Adipocyte (in vitro differentiated cells): ENCODE measurements around the gene EPSTI1.

Source experiments
- DNase-seq: peaks from one replicate; pipeline ENCODE4 v3.0.0-alpha.2; 2015; ENCODE audit warnings: low read depth
- H3K27me3 ChIP-seq: replicated peaks from 2 replicates; pipeline ENCODE4 v1.7.0; 2013; ENCODE audit warnings: mild to moderate bottlenecking, low read length, moderate library complexity; ENCODE audit not compliant: control insufficient read depth, insufficient read depth
- H3K36me3 ChIP-seq: 2 replicates; pipeline ENCODE4 v1.7.0; 2013; ENCODE audit warnings: low read length, mild to moderate bottlenecking, moderate library complexity; ENCODE audit not compliant: control insufficient read depth, insufficient read depth, severe bottlenecking
- H3K4me1 ChIP-seq: 2 replicates; pipeline ENCODE4 v1.7.0; 2013; ENCODE audit warnings: mild to moderate bottlenecking, low read length, moderate library complexity; ENCODE audit not compliant: control insufficient read depth, insufficient read depth
- H3K4me3 ChIP-seq: 2 replicates; pipeline ENCODE4 v1.7.0; 2013; ENCODE audit warnings: mild to moderate bottlenecking, low read length, moderate library complexity
- H3K9ac ChIP-seq: 2 replicates; pipeline ENCODE4 v1.7.0; 2013; ENCODE audit warnings: mild to moderate bottlenecking, low read length, moderate library complexity
- H3K9me3 ChIP-seq: 2 replicates; pipeline ENCODE4 v1.7.0; 2013; ENCODE audit warnings: mild to moderate bottlenecking, low read length, moderate library complexity; ENCODE audit not compliant: control insufficient read depth

Gene EPSTI1

DNA sequence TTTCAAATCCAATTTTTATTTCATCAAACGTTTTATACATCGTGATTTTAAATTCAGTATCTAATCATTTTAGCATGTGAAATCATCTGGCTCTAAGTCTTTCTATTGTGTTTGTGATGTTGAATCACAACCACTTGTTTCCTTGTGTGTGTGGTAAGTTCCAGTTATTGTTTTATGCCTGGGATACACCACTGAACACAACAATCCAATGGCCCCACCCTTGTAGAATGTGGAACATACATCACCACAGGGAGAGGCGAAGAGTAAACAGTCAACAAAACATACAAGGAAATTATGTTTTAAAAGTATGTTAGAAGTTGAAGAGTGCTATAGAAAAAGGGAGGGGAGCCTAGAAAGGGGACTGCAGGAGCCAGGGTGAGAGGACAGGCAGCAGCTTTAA lies 100.5 kb downstream of the EPSTI1 start:
- Histone ChIP-seq H3K4me1 (peaks cover 33% of the 10 kb centered on the region), H3K4me3 (no peak overlapping the region), H3K9ac (no peak overlapping the region), H3K27me3 (no peaks in the 10 kb centered on the region), H3K36me3 (peaks cover 7% of the 10 kb centered on the region), H3K9me3 (no peaks in the 10 kb centered on the region)
- DNase-seq = no peak

DNA sequence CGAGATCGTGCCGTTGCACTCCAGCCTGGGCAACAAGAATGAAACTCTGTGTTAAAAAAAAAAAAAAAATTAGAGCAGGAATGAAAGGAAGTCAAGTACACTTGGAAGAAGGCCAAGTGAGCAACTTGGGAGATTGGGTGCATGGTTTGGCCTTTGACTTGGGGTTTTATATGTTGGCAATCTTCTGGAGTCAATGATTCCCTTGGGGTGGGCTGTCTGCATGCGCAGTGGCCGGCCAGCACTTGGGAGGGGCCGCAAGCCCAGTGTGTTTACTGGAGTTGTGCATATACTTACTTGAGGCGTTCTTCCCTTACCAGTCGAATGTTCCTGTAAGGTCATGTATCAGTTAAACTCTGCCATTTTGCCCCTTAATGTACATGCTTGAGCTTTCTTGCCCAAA lies 106.7 kb downstream of the EPSTI1 start:
- no peak overlapping the region for H3K9ac ChIP-seq
- no peaks in the 10 kb centered on the region for H3K27me3 ChIP-seq
- H3K4me1 ChIP-seq = peaks cover 17% of the 10 kb centered on the region
- peaks cover 7% of the 10 kb centered on the region for H3K36me3 ChIP-seq
- H3K4me3 ChIP-seq = no peak overlapping the region
- DNase-seq = no peak
- H3K9me3 ChIP-seq = no peaks in the 10 kb centered on the region

- Histone ChIP-seq H3K4me3 (peak overlapping the region; percentile 16), H3K27me3 (no peaks in the 10 kb centered on the region), H3K36me3 (peaks cover 7% of the 10 kb centered on the region), H3K9me3 (peaks cover under 1% of the 10 kb centered on the region), H3K9ac (peak overlapping the region; percentile 40), H3K4me1 (peaks cover 23% of the 10 kb centered on the region)
- DNase-seq = peak; percentile 75
Observed at GRCh38 chr13:42883771-42884467, 108.1 kb downstream of the EPSTI1 start.

DNA sequence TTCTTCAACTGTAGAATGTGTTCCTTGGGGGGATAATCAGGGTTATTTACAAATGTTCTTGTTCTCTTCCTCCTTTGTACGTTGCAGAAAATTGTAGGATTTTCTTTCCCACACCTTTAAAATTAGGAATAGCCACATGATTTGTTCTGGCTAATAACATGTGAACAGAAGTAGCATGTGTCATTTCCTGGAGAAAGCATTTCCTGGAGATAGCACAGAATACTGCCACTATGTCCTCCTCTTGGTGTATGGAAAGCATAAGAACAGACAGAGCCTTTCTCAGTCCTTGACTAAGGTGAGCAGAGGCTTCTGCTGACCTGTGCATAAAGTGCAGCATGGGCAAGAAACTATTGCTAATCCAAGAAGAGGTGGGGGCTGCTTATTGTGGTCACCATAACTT lies 108.9 kb downstream of the EPSTI1 start:
- peaks cover 2% of the 10 kb centered on the region for H3K36me3 ChIP-seq
- no peaks in the 10 kb centered on the region for H3K27me3 ChIP-seq
- DNase-seq = no peak
- H3K9me3 ChIP-seq = peaks cover 8% of the 10 kb centered on the region
- peaks cover 23% of the 10 kb centered on the region for H3K4me1 ChIP-seq
- peak overlapping the region; percentile 16 for H3K4me3 ChIP-seq
- no peak overlapping the region for H3K9ac ChIP-seq

DNA sequence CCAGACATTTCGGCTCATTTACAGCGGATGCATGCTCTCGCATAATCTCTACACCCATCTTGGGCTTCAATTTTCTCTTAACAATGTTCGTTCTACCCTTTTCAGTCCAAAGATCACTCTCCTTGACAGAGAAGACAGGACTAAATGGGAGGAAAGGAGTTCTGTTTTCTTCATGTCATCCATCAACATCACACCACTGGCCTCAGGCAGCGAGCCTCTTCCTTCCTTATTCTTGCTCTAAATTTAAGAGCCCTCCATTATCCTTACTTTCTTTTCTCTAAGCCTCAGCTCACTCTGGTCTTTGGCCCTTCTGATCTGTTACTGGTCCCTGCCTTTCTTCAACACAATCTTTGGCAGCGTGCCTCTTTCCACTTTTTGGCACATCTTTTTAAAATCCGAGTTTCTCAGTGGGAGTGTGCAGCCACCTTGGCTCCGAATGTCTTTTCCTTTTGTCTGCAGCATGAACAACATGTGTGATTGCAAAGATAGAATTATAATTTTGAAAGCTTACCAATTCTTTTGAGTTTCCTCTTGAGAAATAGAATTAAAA lies 111.9 kb downstream of the EPSTI1 start:
- no peaks in the 10 kb centered on the region for H3K27me3 ChIP-seq
- H3K36me3 ChIP-seq = no peaks in the 10 kb centered on the region
- DNase-seq = no peak
- peak overlapping the region; percentile 31 for H3K4me3 ChIP-seq
- H3K9me3 ChIP-seq = peaks cover 8% of the 10 kb centered on the region
- no peak overlapping the region for H3K9ac ChIP-seq
- H3K4me1 ChIP-seq = peaks cover 32% of the 10 kb centered on the region

- Histone ChIP-seq H3K36me3 (no peaks in the 10 kb centered on the region), H3K4me3 (no peak overlapping the region), H3K9me3 (peaks cover 8% of the 10 kb centered on the region), H3K4me1 (peaks cover 25% of the 10 kb centered on the region), H3K9ac (no peak overlapping the region), H3K27me3 (no peaks in the 10 kb centered on the region)
- no peak for DNase-seq
Observed at GRCh38 chr13:42878721-42879120, 113.3 kb downstream of the EPSTI1 start.

- no peaks in the 10 kb centered on the region for H3K36me3 ChIP-seq
- H3K27me3 ChIP-seq = no peaks in the 10 kb centered on the region
- no peak overlapping the region for H3K4me3 ChIP-seq
- peak; percentile 59 for DNase-seq
- H3K9me3 ChIP-seq = peaks cover 8% of the 10 kb centered on the region
- H3K9ac ChIP-seq = no peak overlapping the region
- peaks cover 18% of the 10 kb centered on the region for H3K4me1 ChIP-seq
Observed at GRCh38 chr13:42876887-42877545, 115.0 kb downstream of the EPSTI1 start.

GRCh38 chr13:42876270-42876714 lies 115.7 kb downstream of the EPSTI1 start:
- H3K27me3 ChIP-seq = no peaks in the 10 kb centered on the region
- peaks cover 18% of the 10 kb centered on the region for H3K4me1 ChIP-seq
- no peak for DNase-seq
- peaks cover 8% of the 10 kb centered on the region for H3K9me3 ChIP-seq
- no peak overlapping the region for H3K9ac ChIP-seq
- no peaks in the 10 kb centered on the region for H3K36me3 ChIP-seq
- no peak overlapping the region for H3K4me3 ChIP-seq

GRCh38 chr13:42875475-42876269 lies 116.4 kb downstream of the EPSTI1 start:
- DNase-seq = no peak
- H3K9me3 ChIP-seq = peaks cover 8% of the 10 kb centered on the region
- no peaks in the 10 kb centered on the region for H3K36me3 ChIP-seq
- no peaks in the 10 kb centered on the region for H3K27me3 ChIP-seq
- H3K4me1 ChIP-seq = peaks cover 18% of the 10 kb centered on the region
- H3K9ac ChIP-seq = no peak overlapping the region
- no peak overlapping the region for H3K4me3 ChIP-seq

DNA sequence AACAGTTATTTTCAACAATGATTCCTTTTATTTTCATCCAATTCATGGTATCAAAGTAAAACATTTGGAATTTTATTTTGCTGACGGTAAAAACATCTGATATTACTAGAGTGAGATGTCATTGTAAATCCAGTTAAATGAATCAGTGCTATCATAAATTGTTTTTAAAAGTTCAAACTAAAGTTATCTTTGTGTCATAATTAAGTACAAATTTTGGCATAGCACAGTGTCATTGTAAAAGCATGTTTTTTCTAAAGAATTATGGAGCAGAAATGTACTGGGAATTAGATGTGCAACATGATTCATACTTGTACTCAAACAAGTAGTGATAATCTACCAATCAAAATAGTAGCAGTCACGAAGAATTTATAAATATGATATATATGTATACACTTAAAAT lies 117.8 kb downstream of the EPSTI1 start:
- Histone ChIP-seq H3K27me3 (no peaks in the 10 kb centered on the region), H3K9ac (no peak overlapping the region), H3K9me3 (peaks cover 8% of the 10 kb centered on the region), H3K4me1 (peaks cover 12% of the 10 kb centered on the region), H3K36me3 (no peaks in the 10 kb centered on the region), H3K4me3 (no peak overlapping the region)
- no peak for DNase-seq

DNA sequence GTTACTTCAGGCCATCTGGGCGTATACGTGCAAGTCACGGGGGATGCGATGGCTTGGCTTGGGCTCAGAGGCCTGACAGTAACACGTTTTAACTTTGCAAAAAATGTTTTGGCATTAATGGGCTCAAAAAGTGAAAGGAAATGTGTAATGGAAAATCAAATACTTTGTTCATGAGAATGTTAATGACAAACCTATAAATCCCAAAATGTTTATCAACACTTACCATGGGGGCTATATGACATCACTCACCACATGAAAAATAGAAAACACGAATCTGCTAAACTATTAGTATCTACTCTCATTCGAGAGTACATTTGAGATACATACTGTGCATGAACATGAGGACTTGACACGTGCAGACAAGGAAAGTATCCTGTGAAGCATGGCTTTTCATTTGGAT lies 119.0 kb downstream of the EPSTI1 start:
- no peak for DNase-seq
- Histone ChIP-seq H3K36me3 (no peaks in the 10 kb centered on the region), H3K9me3 (no peaks in the 10 kb centered on the region), H3K4me1 (peaks cover 12% of the 10 kb centered on the region), H3K4me3 (no peak overlapping the region), H3K27me3 (no peaks in the 10 kb centered on the region), H3K9ac (no peak overlapping the region)
